Measurements from ENCODE around the gene AGAP1.

GRCh38 chr2:235608200-235608887 is 114.5 kb downstream of the AGAP1 start:
- TF ChIP-seq CTCF (IDR thresholded peaks at IDR 0.05; ENCODE audit: extremely low read depth in 1 of 2, insufficient read depth in 1 of 2, low read depth in 1 of 2, low read length in 2 of 2) (no peak), EZH2 (IDR thresholded peaks at IDR 0.05; ENCODE audit: borderline replicate concordance, low read depth, low read length, severe bottlenecking) (no peak), POLR2AphosphoS5 (IDR thresholded peaks at IDR 0.05; ENCODE audit: insufficient read depth, low read depth, low read length) (no peak), JUN (IDR thresholded peaks at IDR 0.05; ENCODE audit: borderline replicate concordance, insufficient read depth, insufficient read length, low read depth) (no peak), POLR2A (IDR thresholded peaks at IDR 0.05; ENCODE audit: low read depth, low read length) (no peak), FOS (IDR thresholded peaks at IDR 0.05; ENCODE audit: borderline replicate concordance, insufficient read depth, low read length) (no peak)
- TF ChIP-seq, protein P1, sequence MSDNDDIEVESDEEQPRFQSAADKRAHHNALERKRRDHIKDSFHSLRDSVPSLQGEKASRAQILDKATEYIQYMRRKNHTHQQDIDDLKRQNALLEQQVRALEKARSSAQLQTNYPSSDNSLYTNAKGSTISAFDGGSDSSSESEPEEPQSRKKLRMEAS (IDR thresholded peaks at IDR 0.05; ENCODE audit: insufficient read depth, insufficient read length) = no peak

All from endothelial cell of umbilical vein (primary cell).